Measurements from ENCODE around the gene VPS41. TPM values are rescaled to one million over a fixed set of nuclear protein-coding genes. Genes with fewer than 3 reads are reported as not detected.

VPS41 gene
- total RNA-seq, 1 donor from 2014 or later: 108 TPM

DNA sequence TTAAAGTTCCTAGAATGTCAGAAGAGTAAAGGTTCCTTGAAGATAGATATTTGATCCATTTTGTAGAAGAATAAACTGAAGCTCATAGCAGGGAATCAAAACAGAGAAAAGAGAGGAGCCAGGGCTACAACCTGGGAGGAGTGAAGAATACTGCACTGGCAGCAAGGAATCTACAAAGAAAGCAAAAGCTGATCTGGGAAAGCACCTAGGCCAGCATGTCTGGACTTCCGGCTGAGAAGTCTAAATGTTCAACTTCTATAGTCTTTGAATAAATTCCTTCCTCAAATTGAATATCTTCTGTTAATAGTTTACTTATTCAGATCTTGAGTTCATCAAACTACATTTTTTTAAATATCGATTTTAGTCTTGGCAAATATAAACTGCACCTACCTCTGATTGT is 78.2 kb downstream of the VPS41 start:
- Mint-ChIP-seq H3K27ac (ENCODE audit: unreplicated experiment) (peak overlapping the region; percentile 36), H3K36me3 (ENCODE audit: unreplicated experiment) (no peaks in the 10 kb centered on the region), H3K4me1 (ENCODE audit: low read depth, unreplicated experiment) (peaks cover 12% of the 10 kb centered on the region), H3K4me3 (ENCODE audit: unreplicated experiment) (no peak overlapping the region), H3K27me3 (ENCODE audit: unreplicated experiment) (no peaks in the 10 kb centered on the region), H3K9me3 (ENCODE audit: unreplicated experiment) (no peaks in the 10 kb centered on the region)
- TF ChIP-seq, protein P1, sequence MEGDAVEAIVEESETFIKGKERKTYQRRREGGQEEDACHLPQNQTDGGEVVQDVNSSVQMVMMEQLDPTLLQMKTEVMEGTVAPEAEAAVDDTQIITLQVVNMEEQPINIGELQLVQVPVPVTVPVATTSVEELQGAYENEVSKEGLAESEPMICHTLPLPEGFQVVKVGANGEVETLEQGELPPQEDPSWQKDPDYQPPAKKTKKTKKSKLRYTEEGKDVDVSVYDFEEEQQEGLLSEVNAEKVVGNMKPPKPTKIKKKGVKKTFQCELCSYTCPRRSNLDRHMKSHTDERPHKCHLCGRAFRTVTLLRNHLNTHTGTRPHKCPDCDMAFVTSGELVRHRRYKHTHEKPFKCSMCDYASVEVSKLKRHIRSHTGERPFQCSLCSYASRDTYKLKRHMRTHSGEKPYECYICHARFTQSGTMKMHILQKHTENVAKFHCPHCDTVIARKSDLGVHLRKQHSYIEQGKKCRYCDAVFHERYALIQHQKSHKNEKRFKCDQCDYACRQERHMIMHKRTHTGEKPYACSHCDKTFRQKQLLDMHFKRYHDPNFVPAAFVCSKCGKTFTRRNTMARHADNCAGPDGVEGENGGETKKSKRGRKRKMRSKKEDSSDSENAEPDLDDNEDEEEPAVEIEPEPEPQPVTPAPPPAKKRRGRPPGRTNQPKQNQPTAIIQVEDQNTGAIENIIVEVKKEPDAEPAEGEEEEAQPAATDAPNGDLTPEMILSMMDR (IDR thresholded peaks at IDR 0.05; ENCODE audit: partially characterized antibody, unreplicated experiment): no peak
- no peak for DNase-seq

DNA sequence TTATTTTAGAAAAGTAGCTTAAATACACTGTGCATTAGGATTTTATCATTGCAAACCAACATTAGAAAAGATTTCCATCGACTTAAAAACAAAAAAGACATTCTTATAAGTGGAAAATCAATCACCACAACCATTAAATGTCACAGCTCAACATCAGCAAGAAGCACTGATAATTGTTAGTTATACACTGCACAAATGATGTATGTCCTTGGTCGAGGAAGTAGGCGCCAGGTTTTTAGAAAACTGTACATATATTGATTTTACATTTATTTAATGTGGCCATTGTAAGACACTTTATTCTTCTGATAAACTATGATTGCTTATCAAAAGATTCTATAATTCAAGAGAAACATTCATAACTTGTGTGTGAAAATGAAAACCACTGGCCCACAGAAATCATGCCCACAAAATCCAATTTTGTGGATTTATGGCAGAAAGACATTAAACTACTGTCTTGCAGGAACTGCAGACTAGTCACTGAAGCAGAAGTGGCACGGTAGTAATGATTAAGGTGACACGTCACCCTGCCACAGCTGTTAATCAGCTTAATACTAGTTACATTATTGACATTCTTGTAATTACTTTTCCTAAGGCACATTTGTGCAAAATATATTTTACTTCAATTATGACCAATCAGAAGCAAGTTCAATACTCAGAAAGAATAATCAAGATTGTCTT is 79.4 kb downstream of the VPS41 start:
- H3K4me1 Mint-ChIP-seq (ENCODE audit: low read depth, unreplicated experiment): peaks cover 18% of the 10 kb centered on the region
- no peaks in the 10 kb centered on the region for H3K9me3 Mint-ChIP-seq (ENCODE audit: unreplicated experiment)
- H3K36me3 Mint-ChIP-seq (ENCODE audit: unreplicated experiment): no peaks in the 10 kb centered on the region
- H3K4me3 Mint-ChIP-seq (ENCODE audit: unreplicated experiment): no peak overlapping the region
- TF ChIP-seq, protein P1 (IDR thresholded peaks at IDR 0.05; ENCODE audit: partially characterized antibody, unreplicated experiment): no peak
- DNase-seq: no peak
- H3K27me3 Mint-ChIP-seq (ENCODE audit: unreplicated experiment): no peaks in the 10 kb centered on the region
- H3K27ac Mint-ChIP-seq (ENCODE audit: unreplicated experiment): no peak overlapping the region

DNA sequence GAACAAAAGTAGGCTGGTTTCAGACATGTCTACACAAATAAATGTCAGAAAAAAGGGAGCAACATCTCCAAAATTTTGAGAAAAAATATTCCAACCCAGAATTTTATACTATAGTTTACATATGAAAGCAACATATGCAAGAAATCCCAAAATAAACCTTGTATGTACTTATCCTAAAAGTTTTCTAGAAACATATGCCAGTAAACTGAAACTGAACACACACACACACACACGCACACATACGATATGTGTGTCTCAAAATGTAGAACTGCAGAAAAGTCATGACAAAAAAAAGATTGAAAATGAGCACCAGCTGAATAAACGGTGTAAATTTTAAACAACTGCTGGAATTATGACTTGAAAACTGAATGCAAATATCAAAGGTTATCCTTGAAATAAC is 81.0 kb downstream of the VPS41 start:
- DNase-seq: no peak
- H3K4me3 Mint-ChIP-seq (ENCODE audit: unreplicated experiment): no peak overlapping the region
- peaks cover 2% of the 10 kb centered on the region for H3K9me3 Mint-ChIP-seq (ENCODE audit: unreplicated experiment)
- no peak overlapping the region for H3K27ac Mint-ChIP-seq (ENCODE audit: unreplicated experiment)
- no peaks in the 10 kb centered on the region for H3K36me3 Mint-ChIP-seq (ENCODE audit: unreplicated experiment)
- TF ChIP-seq, protein P1 (IDR thresholded peaks at IDR 0.05; ENCODE audit: partially characterized antibody, unreplicated experiment): no peak
- H3K4me1 Mint-ChIP-seq (ENCODE audit: low read depth, unreplicated experiment): peaks cover 15% of the 10 kb centered on the region
- H3K27me3 Mint-ChIP-seq (ENCODE audit: unreplicated experiment): no peaks in the 10 kb centered on the region

DNA sequence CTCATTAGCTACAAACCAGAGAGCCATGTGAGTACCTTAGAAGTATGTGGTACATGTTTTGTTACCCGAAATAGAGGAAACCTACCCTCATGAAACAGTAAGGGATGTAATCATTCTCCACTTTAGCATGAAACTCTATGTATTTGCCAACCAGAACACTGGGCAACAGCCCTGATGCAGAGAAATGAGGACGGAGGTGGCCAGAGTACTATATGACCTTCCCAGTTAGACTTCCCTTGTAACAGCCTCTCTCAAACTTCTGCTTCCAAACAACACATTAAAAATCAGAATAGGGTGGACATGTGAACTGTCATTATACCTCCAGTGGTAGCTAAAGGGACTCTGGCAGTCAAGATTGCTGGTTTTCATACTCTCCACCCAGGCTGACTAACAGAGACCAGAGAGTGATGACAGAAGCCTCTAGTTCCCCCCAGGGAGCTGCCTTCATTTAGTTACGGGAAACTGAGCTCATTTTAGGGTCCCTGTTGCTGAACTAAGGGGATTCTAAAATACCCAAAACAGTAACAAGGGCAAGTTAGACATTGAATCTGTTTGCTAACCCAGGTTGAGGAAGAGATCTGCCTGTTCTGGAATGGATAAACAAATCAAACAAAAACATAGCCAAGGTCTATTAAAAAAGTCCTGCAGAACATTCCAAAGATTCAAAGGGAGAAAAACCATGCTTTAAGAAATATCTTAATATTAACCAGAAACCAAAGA is 83.1 kb downstream of the VPS41 start:
- Mint-ChIP-seq H3K27ac (ENCODE audit: unreplicated experiment) (no peak overlapping the region), H3K4me1 (ENCODE audit: low read depth, unreplicated experiment) (peaks cover 13% of the 10 kb centered on the region), H3K36me3 (ENCODE audit: unreplicated experiment) (no peaks in the 10 kb centered on the region), H3K9me3 (ENCODE audit: unreplicated experiment) (peaks cover 2% of the 10 kb centered on the region), H3K27me3 (ENCODE audit: unreplicated experiment) (no peaks in the 10 kb centered on the region), H3K4me3 (ENCODE audit: unreplicated experiment) (no peak overlapping the region)
- TF ChIP-seq, protein P1 (IDR thresholded peaks at IDR 0.05; ENCODE audit: partially characterized antibody, unreplicated experiment): no peak
- DNase-seq: no peak

DNA sequence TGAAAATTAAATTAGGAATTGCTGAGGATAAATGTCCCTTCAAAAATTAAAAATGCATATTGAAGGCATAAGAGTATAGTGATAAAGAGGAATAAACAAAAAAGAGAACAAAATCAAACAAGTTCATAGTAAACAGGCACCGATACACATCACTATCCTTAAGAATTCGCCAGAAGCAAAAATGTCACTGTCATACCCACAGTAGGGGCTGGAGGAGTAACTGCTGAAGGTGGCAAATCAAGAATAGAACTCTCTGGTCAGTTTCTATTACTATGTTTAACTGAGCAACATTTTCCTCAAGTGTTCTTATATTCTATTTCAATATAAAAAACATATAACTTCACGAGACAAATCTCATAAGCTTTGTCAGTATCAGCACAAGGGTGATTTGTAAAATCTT is 84.0 kb downstream of the VPS41 start:
- no peak for DNase-seq
- Mint-ChIP-seq H3K9me3 (ENCODE audit: unreplicated experiment) (peaks cover 2% of the 10 kb centered on the region), H3K36me3 (ENCODE audit: unreplicated experiment) (no peaks in the 10 kb centered on the region), H3K4me3 (ENCODE audit: unreplicated experiment) (no peak overlapping the region), H3K27ac (ENCODE audit: unreplicated experiment) (no peak overlapping the region), H3K27me3 (ENCODE audit: unreplicated experiment) (no peaks in the 10 kb centered on the region), H3K4me1 (ENCODE audit: low read depth, unreplicated experiment) (peaks cover 13% of the 10 kb centered on the region)
- TF ChIP-seq, protein P1 (IDR thresholded peaks at IDR 0.05; ENCODE audit: partially characterized antibody, unreplicated experiment): no peak
